Measurements from ENCODE around the gene DPF3.

- TF ChIP-seq POLR2A (IDR thresholded peaks at IDR 0.05; ENCODE audit: insufficient read depth in 1 of 2, low read depth in 2 of 2, low read length in 2 of 2) (no peak), CEBPB (IDR thresholded peaks at IDR 0.05; ENCODE audit: borderline replicate concordance, low read depth, low read length) (no peak), KLF12 (CRISPR knock-in tag; IDR thresholded peaks at IDR 0.05; ENCODE audit: borderline replicate concordance) (no peak)
Measured at GRCh38 chr14:72753044-72753710, 140.7 kb downstream of the DPF3 start.
